ENCODE measurements around the gene MTMR2. TPM values are rescaled to one million over a fixed set of nuclear protein-coding genes. Genes with fewer than 3 reads are reported as not detected.

The MTMR2 gene
- total and polyA plus RNA-seq, 2 experiments from 2014 or later = 26.6 to 52.6 TPM

DNA sequence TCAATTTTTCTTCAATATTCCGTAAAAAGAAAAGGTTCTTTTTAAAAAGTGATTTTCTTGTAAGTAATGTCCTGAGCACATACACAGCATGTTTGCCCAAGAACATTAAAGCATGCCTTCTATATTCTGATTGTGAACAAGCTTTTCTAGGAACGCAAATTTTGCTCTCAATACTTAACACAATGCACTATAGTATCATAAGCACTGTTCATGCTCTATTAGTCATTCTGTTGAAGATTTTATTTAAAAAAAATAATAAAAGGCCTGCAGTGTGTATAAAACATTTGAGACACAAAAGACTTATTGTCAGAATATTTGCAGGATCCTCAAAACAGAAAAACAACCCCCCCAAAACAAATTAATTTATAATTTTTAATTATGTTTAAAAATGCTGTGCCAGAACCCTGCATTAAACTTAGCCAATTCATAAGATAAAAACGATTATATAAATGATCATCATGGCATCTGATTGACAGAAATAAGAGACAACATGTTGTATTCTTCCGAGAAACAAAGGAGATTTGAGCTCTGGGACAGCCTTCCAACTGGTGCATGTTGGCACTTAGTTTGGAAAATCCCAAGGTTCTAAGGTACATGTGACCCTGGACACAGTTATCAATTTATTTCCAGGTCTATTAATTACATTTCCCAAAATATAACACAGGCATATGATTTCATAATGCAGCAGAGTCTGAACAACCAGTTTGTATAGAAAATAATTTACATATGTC lies 13.1 kb downstream of the MTMR2 start:
- H3K27me3 Mint-ChIP-seq (ENCODE audit: insufficient read depth, low read depth, poor library complexity) = no peaks in the 10 kb centered on the region
- Histone ChIP-seq H3K4me3 (no peak overlapping the region), H3K36me3 (ENCODE audit: insufficient read depth) (no peaks in the 10 kb centered on the region), H3K4me1 (ENCODE audit: insufficient read depth) (0 out of 2 replicates have a peak, but pooled peaks cover 5% of the 10 kb centered on the region), H2AFZ (no peak overlapping the region), H3K4me2 (no peak overlapping the region), H3K27me3 (ENCODE audit: insufficient read depth) (no peaks in the 10 kb centered on the region), H3K27ac (ENCODE audit: low read depth) (no peak overlapping the region), H3F3A (replicated peaks; ENCODE audit: low read depth) (no peaks in the 10 kb centered on the region), H3K9me2 (ENCODE audit: insufficient read depth) (no peaks in the 10 kb centered on the region), H3K79me2 (replicated peaks; ENCODE audit: insufficient read depth) (peaks cover 83% of the 10 kb centered on the region), H4K20me1 (replicated peaks; ENCODE audit: insufficient read depth) (no peaks in the 10 kb centered on the region)
- DNase-seq (ENCODE audit: low spot score) = no peak
- H3K4me3 Mint-ChIP-seq = no peak overlapping the region
- ATAC-seq = no peak
- no peak overlapping the region for H3K27ac Mint-ChIP-seq
- H3K4me1 Mint-ChIP-seq = peaks cover 17% of the 10 kb centered on the region
- no peaks in the 10 kb centered on the region for H3K36me3 Mint-ChIP-seq (ENCODE audit: low read depth)
- H3K9me3 Mint-ChIP-seq = no peaks in the 10 kb centered on the region
- TF ChIP-seq, protein P1, sequence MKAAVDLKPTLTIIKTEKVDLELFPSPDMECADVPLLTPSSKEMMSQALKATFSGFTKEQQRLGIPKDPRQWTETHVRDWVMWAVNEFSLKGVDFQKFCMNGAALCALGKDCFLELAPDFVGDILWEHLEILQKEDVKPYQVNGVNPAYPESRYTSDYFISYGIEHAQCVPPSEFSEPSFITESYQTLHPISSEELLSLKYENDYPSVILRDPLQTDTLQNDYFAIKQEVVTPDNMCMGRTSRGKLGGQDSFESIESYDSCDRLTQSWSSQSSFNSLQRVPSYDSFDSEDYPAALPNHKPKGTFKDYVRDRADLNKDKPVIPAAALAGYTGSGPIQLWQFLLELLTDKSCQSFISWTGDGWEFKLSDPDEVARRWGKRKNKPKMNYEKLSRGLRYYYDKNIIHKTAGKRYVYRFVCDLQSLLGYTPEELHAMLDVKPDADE (IDR thresholded peaks at IDR 0.05) = no peak
- no peak for TF ChIP-seq NANOG (IDR thresholded peaks at IDR 0.05; ENCODE audit: borderline replicate concordance)
- no peak for TF ChIP-seq JUNB (IDR thresholded peaks at IDR 0.05; ENCODE audit: unreplicated experiment)
- no peak for TF ChIP-seq STAT1 (IDR thresholded peaks at IDR 0.05; ENCODE audit: unreplicated experiment)
- TF ChIP-seq, protein P2, sequence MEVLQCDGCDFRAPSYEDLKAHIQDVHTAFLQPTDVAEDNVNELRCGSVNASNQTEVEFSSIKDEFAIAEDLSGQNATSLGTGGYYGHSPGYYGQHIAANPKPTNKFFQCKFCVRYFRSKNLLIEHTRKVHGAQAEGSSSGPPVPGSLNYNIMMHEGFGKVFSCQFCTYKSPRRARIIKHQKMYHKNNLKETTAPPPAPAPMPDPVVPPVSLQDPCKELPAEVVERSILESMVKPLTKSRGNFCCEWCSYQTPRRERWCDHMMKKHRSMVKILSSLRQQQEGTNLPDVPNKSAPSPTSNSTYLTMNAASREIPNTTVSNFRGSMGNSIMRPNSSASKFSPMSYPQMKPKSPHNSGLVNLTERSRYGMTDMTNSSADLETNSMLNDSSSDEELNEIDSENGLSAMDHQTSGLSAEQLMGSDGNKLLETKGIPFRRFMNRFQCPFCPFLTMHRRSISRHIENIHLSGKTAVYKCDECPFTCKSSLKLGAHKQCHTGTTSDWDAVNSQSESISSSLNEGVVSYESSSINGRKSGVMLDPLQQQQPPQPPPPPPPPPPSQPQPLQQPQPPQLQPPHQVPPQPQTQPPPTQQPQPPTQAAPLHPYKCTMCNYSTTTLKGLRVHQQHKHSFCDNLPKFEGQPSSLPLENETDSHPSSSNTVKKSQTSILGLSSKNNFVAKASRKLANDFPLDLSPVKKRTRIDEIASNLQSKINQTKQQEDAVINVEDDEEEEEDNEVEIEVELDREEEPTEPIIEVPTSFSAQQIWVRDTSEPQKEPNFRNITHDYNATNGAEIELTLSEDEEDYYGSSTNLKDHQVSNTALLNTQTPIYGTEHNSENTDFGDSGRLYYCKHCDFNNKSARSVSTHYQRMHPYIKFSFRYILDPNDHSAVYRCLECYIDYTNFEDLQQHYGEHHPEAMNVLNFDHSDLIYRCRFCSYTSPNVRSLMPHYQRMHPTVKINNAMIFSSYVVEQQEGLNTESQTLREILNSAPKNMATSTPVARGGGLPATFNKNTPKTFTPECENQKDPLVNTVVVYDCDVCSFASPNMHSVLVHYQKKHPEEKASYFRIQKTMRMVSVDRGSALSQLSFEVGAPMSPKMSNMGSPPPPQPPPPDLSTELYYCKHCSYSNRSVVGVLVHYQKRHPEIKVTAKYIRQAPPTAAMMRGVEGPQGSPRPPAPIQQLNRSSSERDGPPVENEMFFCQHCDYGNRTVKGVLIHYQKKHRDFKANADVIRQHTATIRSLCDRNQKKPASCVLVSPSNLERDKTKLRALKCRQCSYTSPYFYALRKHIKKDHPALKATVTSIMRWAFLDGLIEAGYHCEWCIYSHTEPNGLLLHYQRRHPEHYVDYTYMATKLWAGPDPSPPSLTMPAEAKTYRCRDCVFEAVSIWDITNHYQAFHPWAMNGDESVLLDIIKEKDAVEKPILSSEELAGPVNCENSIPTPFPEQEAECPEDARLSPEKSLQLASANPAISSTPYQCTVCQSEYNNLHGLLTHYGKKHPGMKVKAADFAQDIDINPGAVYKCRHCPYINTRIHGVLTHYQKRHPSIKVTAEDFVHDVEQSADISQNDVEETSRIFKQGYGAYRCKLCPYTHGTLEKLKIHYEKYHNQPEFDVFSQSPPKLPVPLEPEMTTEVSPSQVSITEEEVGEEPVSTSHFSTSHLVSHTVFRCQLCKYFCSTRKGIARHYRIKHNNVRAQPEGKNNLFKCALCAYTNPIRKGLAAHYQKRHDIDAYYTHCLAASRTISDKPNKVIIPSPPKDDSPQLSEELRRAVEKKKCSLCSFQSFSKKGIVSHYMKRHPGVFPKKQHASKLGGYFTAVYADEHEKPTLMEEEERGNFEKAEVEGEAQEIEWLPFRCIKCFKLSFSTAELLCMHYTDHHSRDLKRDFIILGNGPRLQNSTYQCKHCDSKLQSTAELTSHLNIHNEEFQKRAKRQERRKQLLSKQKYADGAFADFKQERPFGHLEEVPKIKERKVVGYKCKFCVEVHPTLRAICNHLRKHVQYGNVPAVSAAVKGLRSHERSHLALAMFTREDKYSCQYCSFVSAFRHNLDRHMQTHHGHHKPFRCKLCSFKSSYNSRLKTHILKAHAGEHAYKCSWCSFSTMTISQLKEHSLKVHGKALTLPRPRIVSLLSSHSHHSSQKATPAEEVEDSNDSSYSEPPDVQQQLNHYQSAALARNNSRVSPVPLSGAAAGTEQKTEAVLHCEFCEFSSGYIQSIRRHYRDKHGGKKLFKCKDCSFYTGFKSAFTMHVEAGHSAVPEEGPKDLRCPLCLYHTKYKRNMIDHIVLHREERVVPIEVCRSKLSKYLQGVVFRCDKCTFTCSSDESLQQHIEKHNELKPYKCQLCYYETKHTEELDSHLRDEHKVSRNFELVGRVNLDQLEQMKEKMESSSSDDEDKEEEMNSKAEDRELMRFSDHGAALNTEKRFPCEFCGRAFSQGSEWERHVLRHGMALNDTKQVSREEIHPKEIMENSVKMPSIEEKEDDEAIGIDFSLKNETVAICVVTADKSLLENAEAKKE (CRISPR knock-in tag; IDR thresholded peaks at IDR 0.05) = no peak
- TF ChIP-seq EZH2phosphoT487 (IDR thresholded peaks at IDR 0.05; ENCODE audit: unreplicated experiment) = no peak
- TF ChIP-seq ZNF114 (CRISPR knock-in tag; IDR thresholded peaks at IDR 0.05) = no peak
- TF ChIP-seq CREB1 (CRISPR knock-in tag; IDR thresholded peaks at IDR 0.05; ENCODE audit: low read depth) = no peak
- TF ChIP-seq, protein P3, sequence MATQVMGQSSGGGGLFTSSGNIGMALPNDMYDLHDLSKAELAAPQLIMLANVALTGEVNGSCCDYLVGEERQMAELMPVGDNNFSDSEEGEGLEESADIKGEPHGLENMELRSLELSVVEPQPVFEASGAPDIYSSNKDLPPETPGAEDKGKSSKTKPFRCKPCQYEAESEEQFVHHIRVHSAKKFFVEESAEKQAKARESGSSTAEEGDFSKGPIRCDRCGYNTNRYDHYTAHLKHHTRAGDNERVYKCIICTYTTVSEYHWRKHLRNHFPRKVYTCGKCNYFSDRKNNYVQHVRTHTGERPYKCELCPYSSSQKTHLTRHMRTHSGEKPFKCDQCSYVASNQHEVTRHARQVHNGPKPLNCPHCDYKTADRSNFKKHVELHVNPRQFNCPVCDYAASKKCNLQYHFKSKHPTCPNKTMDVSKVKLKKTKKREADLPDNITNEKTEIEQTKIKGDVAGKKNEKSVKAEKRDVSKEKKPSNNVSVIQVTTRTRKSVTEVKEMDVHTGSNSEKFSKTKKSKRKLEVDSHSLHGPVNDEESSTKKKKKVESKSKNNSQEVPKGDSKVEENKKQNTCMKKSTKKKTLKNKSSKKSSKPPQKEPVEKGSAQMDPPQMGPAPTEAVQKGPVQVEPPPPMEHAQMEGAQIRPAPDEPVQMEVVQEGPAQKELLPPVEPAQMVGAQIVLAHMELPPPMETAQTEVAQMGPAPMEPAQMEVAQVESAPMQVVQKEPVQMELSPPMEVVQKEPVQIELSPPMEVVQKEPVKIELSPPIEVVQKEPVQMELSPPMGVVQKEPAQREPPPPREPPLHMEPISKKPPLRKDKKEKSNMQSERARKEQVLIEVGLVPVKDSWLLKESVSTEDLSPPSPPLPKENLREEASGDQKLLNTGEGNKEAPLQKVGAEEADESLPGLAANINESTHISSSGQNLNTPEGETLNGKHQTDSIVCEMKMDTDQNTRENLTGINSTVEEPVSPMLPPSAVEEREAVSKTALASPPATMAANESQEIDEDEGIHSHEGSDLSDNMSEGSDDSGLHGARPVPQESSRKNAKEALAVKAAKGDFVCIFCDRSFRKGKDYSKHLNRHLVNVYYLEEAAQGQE (IDR thresholded peaks at IDR 0.05; ENCODE audit: unreplicated experiment) = no peak
- no peak for TF ChIP-seq POLR2AphosphoS5 (IDR thresholded peaks at IDR 0.05; ENCODE audit: low read depth)
- TF ChIP-seq, protein P4, sequence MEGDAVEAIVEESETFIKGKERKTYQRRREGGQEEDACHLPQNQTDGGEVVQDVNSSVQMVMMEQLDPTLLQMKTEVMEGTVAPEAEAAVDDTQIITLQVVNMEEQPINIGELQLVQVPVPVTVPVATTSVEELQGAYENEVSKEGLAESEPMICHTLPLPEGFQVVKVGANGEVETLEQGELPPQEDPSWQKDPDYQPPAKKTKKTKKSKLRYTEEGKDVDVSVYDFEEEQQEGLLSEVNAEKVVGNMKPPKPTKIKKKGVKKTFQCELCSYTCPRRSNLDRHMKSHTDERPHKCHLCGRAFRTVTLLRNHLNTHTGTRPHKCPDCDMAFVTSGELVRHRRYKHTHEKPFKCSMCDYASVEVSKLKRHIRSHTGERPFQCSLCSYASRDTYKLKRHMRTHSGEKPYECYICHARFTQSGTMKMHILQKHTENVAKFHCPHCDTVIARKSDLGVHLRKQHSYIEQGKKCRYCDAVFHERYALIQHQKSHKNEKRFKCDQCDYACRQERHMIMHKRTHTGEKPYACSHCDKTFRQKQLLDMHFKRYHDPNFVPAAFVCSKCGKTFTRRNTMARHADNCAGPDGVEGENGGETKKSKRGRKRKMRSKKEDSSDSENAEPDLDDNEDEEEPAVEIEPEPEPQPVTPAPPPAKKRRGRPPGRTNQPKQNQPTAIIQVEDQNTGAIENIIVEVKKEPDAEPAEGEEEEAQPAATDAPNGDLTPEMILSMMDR (conservative IDR thresholded peaks at IDR 0.05; ENCODE audit: low read depth in 2 of 2) = no peak
- TF ChIP-seq ZNF331 (CRISPR knock-in tag; IDR thresholded peaks at IDR 0.05; ENCODE audit: low read depth) = no peak
- no peak for TF ChIP-seq EZH2 (IDR thresholded peaks at IDR 0.05; ENCODE audit: low read depth, unreplicated experiment)

All from GM23338 (cell line).